ENCODE results near the gene CDH13.
"Not testable (repeated sequence)": the region's sequence is repeated elsewhere in the genome, so short reads cannot be mapped to it uniquely, and the experiment has no call there.

GRCh38 chr16:82933933-82934332 lies 307.2 kb downstream of the CDH13 start:
- TF ChIP-seq POLR2AphosphoS5 (IDR thresholded peaks at IDR 0.05); TAF1 (IDR thresholded peaks at IDR 0.05; ENCODE audit: low read depth); SMC3 (conservative IDR thresholded peaks at IDR 0.05; ENCODE audit: poor library complexity); EZH2 (IDR thresholded peaks at IDR 0.05; ENCODE audit: borderline replicate concordance, insufficient read depth, low read length, poor library complexity, severe bottlenecking); EP300 (conservative IDR thresholded peaks at IDR 0.05; ENCODE audit: poor library complexity, severe bottlenecking); RAD21 (conservative IDR thresholded peaks at IDR 0.05): not testable (repeated sequence)
- TF ChIP-seq, protein P1, sequence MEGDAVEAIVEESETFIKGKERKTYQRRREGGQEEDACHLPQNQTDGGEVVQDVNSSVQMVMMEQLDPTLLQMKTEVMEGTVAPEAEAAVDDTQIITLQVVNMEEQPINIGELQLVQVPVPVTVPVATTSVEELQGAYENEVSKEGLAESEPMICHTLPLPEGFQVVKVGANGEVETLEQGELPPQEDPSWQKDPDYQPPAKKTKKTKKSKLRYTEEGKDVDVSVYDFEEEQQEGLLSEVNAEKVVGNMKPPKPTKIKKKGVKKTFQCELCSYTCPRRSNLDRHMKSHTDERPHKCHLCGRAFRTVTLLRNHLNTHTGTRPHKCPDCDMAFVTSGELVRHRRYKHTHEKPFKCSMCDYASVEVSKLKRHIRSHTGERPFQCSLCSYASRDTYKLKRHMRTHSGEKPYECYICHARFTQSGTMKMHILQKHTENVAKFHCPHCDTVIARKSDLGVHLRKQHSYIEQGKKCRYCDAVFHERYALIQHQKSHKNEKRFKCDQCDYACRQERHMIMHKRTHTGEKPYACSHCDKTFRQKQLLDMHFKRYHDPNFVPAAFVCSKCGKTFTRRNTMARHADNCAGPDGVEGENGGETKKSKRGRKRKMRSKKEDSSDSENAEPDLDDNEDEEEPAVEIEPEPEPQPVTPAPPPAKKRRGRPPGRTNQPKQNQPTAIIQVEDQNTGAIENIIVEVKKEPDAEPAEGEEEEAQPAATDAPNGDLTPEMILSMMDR (IDR thresholded peaks at IDR 0.05; ENCODE audit: poor library complexity, severe bottlenecking): not testable (repeated sequence)

All from neural cell (in vitro differentiated cells).